Pulmonary artery endothelial cell (primary cell): ENCODE data around the gene EFL1. TPM values are rescaled to one million over a fixed set of nuclear protein-coding genes. Genes with fewer than 3 reads are reported as not detected.
"Not testable (repeated sequence)": the region's sequence is repeated elsewhere in the genome, so short reads cannot be mapped to it uniquely, and the experiment has no call there.

Experiments used
- DNase-seq: peaks from one replicate; pipeline ENCODE4 v3.0.0-alpha.2; 2011; ENCODE audit warnings: low read depth, low spot score
- total RNA-seq: library from RNA; depleted of rRNA; stranded (reverse); fragments of >200 nt; gene quantifications from 2 replicates; pipeline ENCODE4 v1.2.3, GENCODE V29; 2014

Gene EFL1
- total RNA-seq, 1 donor from 2014 or later, result 30.3 TPM

DNA sequence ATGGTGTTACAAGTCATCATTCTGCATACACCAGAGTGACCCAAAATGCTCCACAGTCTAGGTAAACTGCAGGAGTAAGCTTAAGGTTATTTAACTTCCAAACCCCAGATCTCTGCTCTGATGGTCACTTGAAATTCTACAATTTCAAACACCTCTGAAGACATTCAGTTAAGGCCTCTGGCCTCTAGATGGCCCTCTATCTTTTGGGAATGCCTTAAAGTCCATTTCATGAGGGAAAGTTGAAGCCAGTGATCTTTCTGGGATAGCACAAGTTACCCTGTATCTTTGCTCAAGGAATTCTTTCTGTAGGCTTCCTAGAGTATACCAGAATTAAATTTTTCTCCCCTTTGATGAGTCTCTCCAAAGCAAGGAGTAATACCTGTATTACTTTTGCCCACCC lies 18.7 kb upstream of the EFL1 start:
- DNase-seq, result not testable (repeated sequence)

DNA sequence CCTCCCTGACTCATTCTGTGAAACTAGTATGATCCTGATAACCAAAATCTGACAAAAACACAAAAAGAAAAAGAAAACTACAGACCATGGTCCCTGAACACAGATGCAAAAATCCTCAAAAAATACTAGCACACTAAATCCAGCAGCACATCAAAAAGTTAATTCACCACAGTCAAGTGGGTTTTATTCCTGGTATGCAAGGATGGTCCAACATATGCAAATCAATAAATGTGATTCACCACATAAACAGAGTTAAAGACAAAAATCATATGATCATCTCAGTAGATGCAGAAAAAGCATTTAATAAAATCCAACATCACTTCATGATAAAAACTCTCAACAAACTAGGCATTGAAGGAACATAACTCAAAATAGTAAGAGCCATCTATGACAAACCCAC lies 12.9 kb upstream of the EFL1 start:
- no peak for DNase-seq

DNA sequence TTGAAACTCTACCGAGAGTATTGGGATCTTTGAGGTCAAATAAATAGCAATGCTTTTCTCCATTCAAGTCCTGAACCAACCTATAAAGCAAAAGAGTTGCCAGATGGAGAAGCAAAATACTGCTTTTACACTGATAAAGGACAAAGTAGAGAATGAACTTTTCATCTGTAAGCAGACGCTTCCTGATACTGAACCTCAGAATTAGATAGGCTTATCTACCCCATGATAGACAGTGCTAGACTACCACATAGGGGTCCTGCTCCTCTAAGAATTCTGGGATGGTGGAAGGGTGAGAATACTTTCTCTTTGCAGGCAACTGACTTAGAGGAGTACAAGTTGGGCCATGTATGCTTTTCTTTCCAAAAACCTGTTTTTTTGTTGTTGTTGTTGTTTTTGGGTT lies 9.6 kb upstream of the EFL1 start:
- no peak for DNase-seq

DNA sequence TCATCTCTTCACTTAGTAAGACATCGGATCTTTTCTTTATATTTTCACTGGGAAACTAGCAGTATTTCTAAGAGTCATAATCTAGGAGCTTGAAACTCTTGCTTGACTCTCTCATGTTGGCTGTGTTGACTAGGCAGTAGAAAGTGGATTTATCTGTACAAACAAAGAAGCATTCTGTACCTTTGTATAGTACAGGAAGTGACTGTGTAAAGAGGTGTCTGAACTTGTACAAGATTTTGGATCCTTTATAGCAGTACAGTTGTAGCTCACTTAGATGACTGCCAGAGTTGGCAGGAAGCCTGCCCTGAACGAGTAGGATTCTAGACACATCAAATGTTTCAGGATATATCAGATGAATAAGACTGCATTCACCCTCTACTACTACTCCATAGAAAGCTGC lies 5.9 kb upstream of the EFL1 start:
- not testable (repeated sequence) for DNase-seq

GRCh38 chr15:82267137-82267536 lies 4.6 kb upstream of the EFL1 start:
- DNase-seq, result not testable (repeated sequence)

DNA sequence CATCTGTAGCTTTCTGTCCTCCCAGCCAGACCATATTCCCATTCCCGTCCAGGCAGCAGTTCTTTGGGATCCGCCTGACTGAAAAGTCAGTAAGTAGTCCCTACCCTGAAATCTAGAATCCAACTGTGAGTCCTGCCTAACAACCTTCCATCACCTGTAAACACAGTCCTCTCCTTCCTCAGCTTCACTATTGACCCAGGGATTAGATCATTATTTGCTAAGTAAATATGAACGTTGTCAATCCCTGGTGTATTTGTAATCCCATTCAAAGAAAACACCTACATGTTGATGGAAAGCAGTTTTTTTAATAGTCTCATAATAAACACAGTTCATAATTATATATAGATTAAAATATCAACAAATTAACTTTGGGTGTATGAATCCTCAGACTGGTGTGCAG lies 816 bp upstream of the EFL1 start:
- no peak for DNase-seq

GRCh38 chr15:82261566-82262421 lies 740 bp downstream of the EFL1 start:
- not testable (repeated sequence) for DNase-seq

DNA sequence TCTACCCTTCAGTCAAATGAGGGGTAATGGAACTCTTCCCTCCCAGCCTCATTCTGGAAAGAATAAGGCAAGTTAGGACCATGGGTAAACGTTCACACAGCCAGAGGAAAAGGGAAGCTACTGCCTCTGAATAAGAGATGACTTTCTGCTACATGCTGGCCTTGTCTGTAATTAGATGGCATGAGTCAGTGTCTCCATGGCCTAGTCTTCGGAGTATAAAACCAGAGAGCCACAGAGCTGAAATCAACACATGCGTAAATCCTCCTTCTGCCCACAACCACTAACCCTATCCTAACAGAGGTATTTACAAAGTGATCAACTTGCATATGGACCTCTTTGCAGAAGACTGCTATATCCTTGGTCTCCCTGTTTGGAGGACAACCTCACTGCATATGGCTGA lies 14.3 kb downstream of the EFL1 start:
- DNase-seq, result not testable (repeated sequence)

DNA sequence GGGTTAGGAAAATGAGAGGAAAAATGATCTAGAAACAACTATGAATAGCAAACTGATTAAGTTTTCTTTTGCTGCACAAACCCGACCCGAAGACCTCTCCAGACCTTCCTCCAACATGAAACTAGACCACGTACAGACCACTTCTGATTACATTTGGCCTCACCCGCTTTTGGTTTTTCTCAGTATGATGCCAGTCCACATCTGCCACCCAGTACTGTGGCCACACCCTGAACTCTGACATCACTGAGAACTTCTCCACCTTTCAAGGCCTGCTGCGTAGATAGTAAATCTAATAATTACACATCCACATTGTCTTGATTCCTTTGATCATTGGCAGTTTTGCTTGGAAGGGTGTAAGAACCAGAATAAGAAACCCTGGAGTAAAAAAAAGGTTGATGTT lies 16.6 kb downstream of the EFL1 start:
- DNase-seq, result not testable (repeated sequence)

GRCh38 chr15:82243644-82244043 lies 18.9 kb downstream of the EFL1 start:
- not testable (repeated sequence) for DNase-seq

- not testable (repeated sequence) for DNase-seq
Observed at GRCh38 chr15:82241836-82242499, 20.6 kb downstream of the EFL1 start.

GRCh38 chr15:82239685-82240391 lies 22.7 kb downstream of the EFL1 start:
- no peak for DNase-seq

- DNase-seq, result not testable (repeated sequence)
Observed at GRCh38 chr15:82237944-82238534, 24.5 kb downstream of the EFL1 start.

DNA sequence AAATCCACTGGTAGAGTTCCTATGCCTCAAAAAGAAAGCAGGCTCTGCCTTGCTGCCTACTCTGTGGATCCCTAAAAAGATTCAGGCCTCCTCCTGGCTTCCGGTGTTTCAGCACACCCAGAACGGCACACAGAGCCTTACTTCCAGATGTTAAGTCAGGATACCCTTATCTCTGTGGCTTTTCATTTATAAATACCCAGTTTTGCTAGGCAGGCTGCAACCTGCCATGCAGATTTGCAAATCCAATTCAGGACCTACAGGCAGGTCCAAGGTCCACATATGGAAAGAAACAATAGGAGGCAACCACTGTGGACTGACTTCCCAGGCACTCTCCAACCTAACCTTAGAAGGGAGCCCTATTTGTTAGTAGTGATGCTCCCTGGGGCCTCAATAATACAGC lies 30.7 kb downstream of the EFL1 start:
- no peak for DNase-seq

- DNase-seq, result no peak
Observed at GRCh38 chr15:82231233-82231632, 31.3 kb downstream of the EFL1 start.

DNA sequence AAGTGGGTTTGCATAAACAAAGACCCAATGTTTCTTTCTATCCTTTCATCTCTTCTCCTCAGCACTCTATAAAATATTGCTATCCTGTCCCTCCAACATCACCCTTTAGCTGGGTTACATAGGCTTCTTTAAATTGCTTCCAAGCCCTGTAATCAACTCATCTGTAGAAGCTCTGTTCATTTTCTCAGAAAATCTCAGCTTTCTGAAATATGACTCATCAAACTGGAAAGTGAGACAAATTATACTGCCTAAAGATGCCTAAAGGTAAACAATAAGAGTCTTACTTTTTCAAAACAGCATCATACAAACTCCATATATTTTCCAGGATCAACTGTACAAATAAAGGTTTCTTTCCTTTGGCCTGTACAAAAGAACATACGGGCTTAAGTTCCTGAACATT lies 33.8 kb downstream of the EFL1 start:
- DNase-seq, result no peak

DNA sequence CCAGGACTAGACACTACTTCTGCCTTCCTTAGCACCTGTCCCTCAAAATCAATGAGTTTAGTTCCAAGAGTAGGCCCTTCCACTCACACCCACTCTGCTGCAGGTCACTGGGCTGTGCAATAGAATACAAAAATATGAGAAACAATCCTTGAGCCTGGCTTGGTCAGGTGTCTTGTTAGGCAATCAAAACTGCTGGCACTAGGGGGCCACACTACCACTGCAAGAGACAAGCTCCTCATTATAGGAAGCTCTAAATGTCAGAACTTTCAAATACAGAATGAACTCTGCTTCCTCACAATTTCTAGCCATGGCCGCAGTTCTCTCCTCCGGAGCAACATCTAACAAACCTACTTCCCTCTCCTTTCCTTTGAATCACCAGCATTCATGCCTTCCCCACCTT lies 41.0 kb downstream of the EFL1 start:
- not testable (repeated sequence) for DNase-seq

DNA sequence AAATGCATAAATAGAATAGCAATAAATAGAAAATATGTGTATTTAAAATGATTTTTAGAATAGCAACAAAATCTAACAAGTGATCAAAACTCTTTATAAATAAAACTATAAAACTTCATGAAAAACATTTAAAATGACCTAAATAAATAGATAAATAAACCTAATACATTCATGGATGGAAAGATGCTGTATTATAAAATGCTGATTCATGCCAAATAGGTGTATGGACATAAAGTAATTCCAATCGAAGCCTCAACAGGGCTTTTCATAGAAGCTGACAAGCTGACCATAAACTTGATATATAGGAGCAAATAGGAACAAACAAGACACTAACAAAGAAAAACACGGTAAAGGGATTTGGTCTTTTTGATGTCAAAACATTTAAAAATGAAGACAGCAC lies 46.4 kb downstream of the EFL1 start:
- not testable (repeated sequence) for DNase-seq

DNA sequence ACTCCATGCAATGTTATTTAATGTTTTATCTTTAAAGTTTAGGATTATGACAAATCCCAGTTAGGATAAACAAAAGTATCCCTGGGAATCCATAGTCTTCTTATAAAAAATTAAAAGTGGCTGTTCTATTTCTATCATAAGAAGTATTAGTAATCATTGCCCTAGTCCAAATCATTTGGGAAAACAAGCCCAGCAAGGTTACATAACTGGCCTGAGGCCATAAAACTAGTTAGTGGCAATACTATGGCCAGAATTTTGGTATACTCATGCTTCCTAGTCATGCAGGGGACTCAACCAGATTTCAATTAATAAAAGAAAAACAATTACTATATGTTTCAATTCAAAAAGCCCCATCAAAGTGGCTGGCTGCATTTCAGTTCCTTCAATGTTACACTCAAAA lies 50.3 kb downstream of the EFL1 start:
- not testable (repeated sequence) for DNase-seq

DNA sequence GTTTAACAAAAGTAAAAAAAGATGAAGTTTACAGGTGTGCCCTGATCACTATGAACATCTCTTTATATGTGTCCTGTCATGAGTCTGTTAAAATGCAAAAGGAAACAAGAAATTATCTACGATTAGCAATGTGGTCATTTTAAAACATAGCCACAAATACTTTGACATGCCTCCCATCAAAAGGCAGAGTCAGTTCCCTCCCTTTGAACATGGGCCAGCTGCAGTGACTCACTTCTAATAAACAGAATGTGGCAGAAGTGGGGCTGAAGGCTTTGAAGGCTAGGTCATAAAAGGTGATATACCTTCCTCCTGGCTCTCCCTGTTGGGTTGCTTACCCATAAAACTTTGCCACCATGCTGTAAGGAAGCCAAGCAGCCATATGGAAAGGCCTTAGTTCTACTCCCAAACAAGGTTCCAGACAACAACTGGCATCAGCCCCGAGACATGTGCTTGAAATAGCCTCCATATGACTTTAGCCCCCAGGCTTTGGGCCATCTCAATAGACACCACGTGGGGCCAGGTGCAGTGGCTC lies 52.4 kb downstream of the EFL1 start:
- not testable (repeated sequence) for DNase-seq

- DNase-seq, result not testable (repeated sequence)
Observed at GRCh38 chr15:82204575-82204974, 58.0 kb downstream of the EFL1 start.
